Activated CD4-positive, alpha-beta memory T cell treated with anti-CD3 and anti-CD28 coated beads for 36 hours (primary cell): ENCODE data around the gene ART4. TPM values are rescaled to one million over a fixed set of nuclear protein-coding genes. Genes with fewer than 3 reads are reported as not detected.

Experiments
- CTCF ChIA-PET: fragments of 350-600 bp; sonication (Branson Sonifier 250); formaldehyde crosslinking; loops from one replicate; lab custom pipeline; 2021; ENCODE audit warnings: antibody characterized with exemption, inconsistent platforms; lab: Charles Lee
- POLR2A ChIA-PET: fragments of 350-600 bp; sonication (Branson Sonifier 250); formaldehyde crosslinking; loops from one replicate; lab custom pipeline; 2021; ENCODE audit warnings: antibody characterized with exemption; lab: Charles Lee
- DNase-seq: peaks from one replicate; pipeline ENCODE4 v3.0.0-alpha.2; 2020
- H3K27ac Mint-ChIP-seq: one replicate; pipeline ENCODE4 v1.8.0; 2021; ENCODE audit warnings: mixed read lengths
- H3K27me3 Mint-ChIP-seq: one replicate; pipeline ENCODE4 v1.8.0; 2021; ENCODE audit warnings: mixed read lengths
- H3K36me3 Mint-ChIP-seq: one replicate; pipeline ENCODE4 v1.8.0; 2021; ENCODE audit warnings: mixed read lengths
- H3K4me1 Mint-ChIP-seq: one replicate; pipeline ENCODE4 v1.8.0; 2021; ENCODE audit warnings: low read depth, mixed read lengths
- H3K4me3 Mint-ChIP-seq: one replicate; pipeline ENCODE4 v1.8.0; 2021; ENCODE audit warnings: mild to moderate bottlenecking, mixed read lengths
- H3K9me3 Mint-ChIP-seq: one replicate; pipeline ENCODE4 v1.8.0; 2021; ENCODE audit warnings: mixed read lengths
- intact Hi-C: fragments of 100-400 bp; cut with micrococcal nuclease; formaldehyde crosslinking; loops from one replicate; pipeline ENCODE4 v1.15.1; 2023
- total RNA-seq, 2 experiments: library from RNA; stranded (reverse); gene quantifications; one replicate each; pipeline ENCODE4 v1.2.3, GENCODE V29; 2021

Gene ART4
- total RNA-seq, 2 experiments from 2014 or later: not detected

GRCh38 chr12:14833952-14834351 is 9.4 kb downstream of the ART4 start:
- ChIA-PET CTCF (interaction anchor here (1.5 to 1.7 kb wide), 2 partner anchors 12 kb away, joined by 4 to 5 read pairs; no protein-coding TSS in a partner anchor), POLR2A (no interaction called here)
- intact Hi-C loops: no loop called here
- Mint-ChIP-seq H3K9me3 (no peaks in the 10 kb centered on the region), H3K36me3 (no peaks in the 10 kb centered on the region), H3K27me3 (peaks cover 12% of the 10 kb centered on the region), H3K4me1 (no peaks in the 10 kb centered on the region), H3K27ac (no peak overlapping the region), H3K4me3 (no peak overlapping the region)
- DNase-seq: no peak

GRCh38 chr12:14833336-14833735 is 10.0 kb downstream of the ART4 start:
- DNase-seq: no peak
- H3K4me3 Mint-ChIP-seq: no peak overlapping the region
- intact Hi-C loops: no loop called here
- ChIA-PET POLR2A (no interaction called here), CTCF (interaction anchor here (1.2 to 1.7 kb wide), 3 partner anchors 13 to 388 kb away, joined by 3 to 5 read pairs (median 4); partner anchors contain the start of gene RERG)
- no peak overlapping the region for H3K27ac Mint-ChIP-seq
- peaks cover 9% of the 10 kb centered on the region for H3K27me3 Mint-ChIP-seq
- H3K4me1 Mint-ChIP-seq: no peaks in the 10 kb centered on the region
- no peaks in the 10 kb centered on the region for H3K9me3 Mint-ChIP-seq
- H3K36me3 Mint-ChIP-seq: no peaks in the 10 kb centered on the region

- intact Hi-C loops: no loop called here
- Mint-ChIP-seq H3K9me3 (no peaks in the 10 kb centered on the region), H3K4me1 (peaks cover 10% of the 10 kb centered on the region), H3K36me3 (no peaks in the 10 kb centered on the region), H3K4me3 (no peak overlapping the region), H3K27ac (no peak overlapping the region), H3K27me3 (peaks cover 6% of the 10 kb centered on the region)
- CTCF ChIA-PET: interaction anchor here (0.7 to 0.8 kb wide), 2 partner anchors 16 to 18 kb away, joined by 3 read pairs; no protein-coding TSS in a partner anchor
- POLR2A ChIA-PET: no interaction called here
- DNase-seq: no peak
These were observed 14.4 kb downstream of the ART4 start for GRCh38 chr12:14828892-14829291.

DNA sequence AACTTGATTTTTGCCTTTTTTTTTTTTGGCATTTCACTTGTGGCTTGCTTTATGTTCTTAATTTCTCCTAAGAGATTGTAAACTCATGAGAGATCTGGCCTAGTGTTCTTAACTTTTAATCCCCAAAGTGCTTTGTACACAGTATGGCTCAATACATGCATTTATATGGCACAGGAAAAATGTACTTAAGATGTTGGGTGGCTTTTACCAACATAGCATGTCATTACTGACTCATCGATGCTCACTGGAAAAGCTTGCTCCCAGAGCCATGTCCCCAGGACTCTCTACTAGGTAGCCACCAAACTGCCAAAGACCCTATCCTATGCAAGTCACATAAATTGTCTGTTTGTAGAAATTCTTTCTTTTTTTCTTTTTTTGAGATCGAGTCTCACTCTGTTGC is 16.3 kb downstream of the ART4 start:
- Mint-ChIP-seq H3K27ac (no peak overlapping the region), H3K4me1 (peaks cover 20% of the 10 kb centered on the region), H3K36me3 (no peaks in the 10 kb centered on the region), H3K9me3 (no peaks in the 10 kb centered on the region), H3K27me3 (peaks cover 4% of the 10 kb centered on the region), H3K4me3 (no peak overlapping the region)
- DNase-seq: no peak
- intact Hi-C loops: no loop called here
- POLR2A ChIA-PET: no interaction called here
- CTCF ChIA-PET: no interaction called here

GRCh38 chr12:14826491-14826890 is 16.8 kb downstream of the ART4 start:
- H3K4me3 Mint-ChIP-seq: no peak overlapping the region

GRCh38 chr12:14825256-14825655 is 18.1 kb downstream of the ART4 start:
- intact Hi-C loops: loop anchor here (2.0 kb wide), 1 partner anchor 50 kb away; a partner anchor contains a TSS
- ChIA-PET CTCF (interaction anchor here (0.6 kb wide), 2 partner anchors 34 to 152 kb away, joined by 3 read pairs; no protein-coding TSS in a partner anchor), POLR2A (no interaction called here)
- Mint-ChIP-seq H3K4me3 (no peak overlapping the region), H3K27ac (no peak overlapping the region), H3K36me3 (no peaks in the 10 kb centered on the region), H3K27me3 (peaks cover 2% of the 10 kb centered on the region), H3K4me1 (peaks cover 20% of the 10 kb centered on the region), H3K9me3 (no peaks in the 10 kb centered on the region)
- no peak for DNase-seq

More at GRCh38 chr12:14826491-14826890, 16.8 kb downstream of the ART4 start:
- POLR2A ChIA-PET: no interaction called here
- no peak overlapping the region for H3K27ac Mint-ChIP-seq
- peaks cover under 1% of the 10 kb centered on the region for H3K27me3 Mint-ChIP-seq
- CTCF ChIA-PET: no interaction called here
- no peaks in the 10 kb centered on the region for H3K9me3 Mint-ChIP-seq
- H3K36me3 Mint-ChIP-seq: no peaks in the 10 kb centered on the region
- DNase-seq: no peak
- H3K4me1 Mint-ChIP-seq: peaks cover 20% of the 10 kb centered on the region
- intact Hi-C loops: no loop called here

GRCh38 chr12:14824012-14824634 is 19.2 kb downstream of the ART4 start:
- ChIA-PET CTCF (interaction anchor here (0.6 to 0.7 kb wide), 2 partner anchors 54 to 195 kb away, joined by 3 read pairs; no protein-coding TSS in a partner anchor), POLR2A (no interaction called here)
- no peak overlapping the region for H3K4me3 Mint-ChIP-seq
- no peaks in the 10 kb centered on the region for H3K9me3 Mint-ChIP-seq
- H3K4me1 Mint-ChIP-seq: peaks cover 20% of the 10 kb centered on the region
- intact Hi-C loops: loop anchor here (1.0 to 2.0 kb wide), 3 partner anchors 21 to 86 kb away; partner anchors contain the start of genes C12orf60 and WBP11
- no peak overlapping the region for H3K27ac Mint-ChIP-seq
- H3K27me3 Mint-ChIP-seq: peaks cover 2% of the 10 kb centered on the region
- no peak for DNase-seq
- H3K36me3 Mint-ChIP-seq: no peaks in the 10 kb centered on the region

DNA sequence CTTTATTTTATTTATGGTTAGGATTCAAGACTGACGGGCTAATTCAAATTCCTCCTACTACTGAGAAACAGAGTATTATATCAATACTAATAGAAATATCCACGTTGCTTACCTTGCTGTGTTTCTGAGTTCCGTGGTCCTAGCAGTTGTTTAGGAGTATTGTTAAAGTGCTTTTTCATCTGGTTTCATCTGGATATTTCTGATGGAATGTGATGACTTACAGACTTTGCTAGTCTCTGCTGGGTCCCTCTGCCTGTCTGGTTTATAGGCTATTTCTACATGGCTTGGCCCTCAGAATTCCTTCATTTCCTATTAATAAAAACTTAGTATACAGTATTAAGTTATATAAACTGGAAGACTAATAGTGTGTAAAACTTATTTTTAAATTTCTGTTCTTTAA is 29.3 kb downstream of the ART4 start, which contains the start of gene SMCO3:
TSS of gene SMCO3 (minus strand) at position 169 of the 400 bp plus-strand sequence. CDS start 7,502 bp downstream, outside the sequence.
- Mint-ChIP-seq H3K9me3 (peaks cover 5% of the 10 kb centered on the region), H3K4me1 (peaks cover 16% of the 10 kb centered on the region), H3K4me3 (no peak within 1 kb of the TSS), H3K27me3 (peaks cover 2% of the 10 kb centered on the region), H3K27ac (no peak within 1 kb of the TSS), H3K36me3 (peaks cover 3% of the 10 kb centered on the region)
- no peak for DNase-seq
- intact Hi-C loops: no loop called here
- ChIA-PET CTCF (no interaction called here), POLR2A (no interaction called here)

GRCh38 chr12:14811486-14811885 is 31.8 kb downstream of the ART4 start:
- intact Hi-C loops: no loop called here
- ChIA-PET POLR2A (no interaction called here), CTCF (interaction anchor here (0.7 to 1.5 kb wide), 5 partner anchors 10 to 188 kb away, joined by 3 to 7 read pairs (median 3); no protein-coding TSS in a partner anchor)
- no peaks in the 10 kb centered on the region for H3K36me3 Mint-ChIP-seq
- H3K27me3 Mint-ChIP-seq: no peaks in the 10 kb centered on the region
- peaks cover 11% of the 10 kb centered on the region for H3K4me1 Mint-ChIP-seq
- H3K27ac Mint-ChIP-seq: no peak overlapping the region
- H3K9me3 Mint-ChIP-seq: no peaks in the 10 kb centered on the region
- DNase-seq: no peak
- no peak overlapping the region for H3K4me3 Mint-ChIP-seq

GRCh38 chr12:14810953-14811483 is 32.3 kb downstream of the ART4 start:
- Mint-ChIP-seq H3K4me3 (no peak overlapping the region), H3K27me3 (no peaks in the 10 kb centered on the region), H3K4me1 (peaks cover 11% of the 10 kb centered on the region), H3K36me3 (no peaks in the 10 kb centered on the region), H3K27ac (no peak overlapping the region), H3K9me3 (no peaks in the 10 kb centered on the region)
- POLR2A ChIA-PET: no interaction called here
- no peak for DNase-seq
- CTCF ChIA-PET: interaction anchor here (0.7 to 1.5 kb wide), 6 partner anchors 10 to 189 kb away, joined by 3 to 7 read pairs (median 3); no protein-coding TSS in a partner anchor
- intact Hi-C loops: no loop called here

GRCh38 chr12:14810167-14810952 is 33.0 kb downstream of the ART4 start:
- no peak for DNase-seq
- POLR2A ChIA-PET: no interaction called here
- no peaks in the 10 kb centered on the region for H3K27me3 Mint-ChIP-seq
- H3K27ac Mint-ChIP-seq: no peak overlapping the region
- no peaks in the 10 kb centered on the region for H3K36me3 Mint-ChIP-seq
- H3K9me3 Mint-ChIP-seq: no peaks in the 10 kb centered on the region
- intact Hi-C loops: no loop called here
- peaks cover 15% of the 10 kb centered on the region for H3K4me1 Mint-ChIP-seq
- H3K4me3 Mint-ChIP-seq: no peak overlapping the region
- CTCF ChIA-PET: interaction anchor here (0.7 to 1.5 kb wide), 5 partner anchors 11 to 185 kb away, joined by 3 to 7 read pairs (median 3); no protein-coding TSS in a partner anchor
